ENCODE results near the gene GBX1.

DNA sequence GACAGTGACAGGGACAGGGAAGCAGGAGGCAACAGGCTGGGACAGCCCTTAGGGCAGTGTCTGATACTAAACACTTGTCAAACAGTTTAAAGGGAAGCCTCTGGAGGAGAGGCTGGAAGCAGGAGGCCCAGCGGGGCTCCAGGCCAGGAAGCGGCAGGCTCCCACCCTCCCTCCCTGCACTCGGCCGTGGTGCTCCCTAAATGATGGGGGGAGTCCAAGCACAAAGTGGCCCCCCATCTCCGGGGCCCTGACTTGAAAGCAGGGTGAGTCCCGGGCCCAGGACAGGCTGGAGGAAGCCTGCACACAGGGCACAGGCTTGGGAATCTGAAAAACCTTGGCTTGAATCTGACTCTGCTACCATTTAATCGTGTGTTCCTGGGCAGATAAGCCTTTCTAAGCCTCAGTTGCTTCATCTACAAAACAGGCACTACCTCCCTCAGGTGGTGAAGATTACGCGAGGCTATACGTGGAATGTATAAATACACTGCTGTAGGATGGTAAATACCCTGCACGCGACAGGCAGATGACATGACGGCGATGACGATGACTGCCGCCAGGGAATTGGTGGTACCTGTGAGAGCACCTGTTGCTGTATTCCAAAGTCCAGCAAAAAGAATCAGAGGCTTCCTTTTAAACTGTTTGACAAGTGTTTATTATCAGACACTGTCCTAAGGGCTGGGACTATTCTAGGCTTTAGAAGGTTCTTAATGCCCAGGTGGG lies 34.1 kb downstream of the GBX1 start:
- TF ChIP-seq, protein P1, sequence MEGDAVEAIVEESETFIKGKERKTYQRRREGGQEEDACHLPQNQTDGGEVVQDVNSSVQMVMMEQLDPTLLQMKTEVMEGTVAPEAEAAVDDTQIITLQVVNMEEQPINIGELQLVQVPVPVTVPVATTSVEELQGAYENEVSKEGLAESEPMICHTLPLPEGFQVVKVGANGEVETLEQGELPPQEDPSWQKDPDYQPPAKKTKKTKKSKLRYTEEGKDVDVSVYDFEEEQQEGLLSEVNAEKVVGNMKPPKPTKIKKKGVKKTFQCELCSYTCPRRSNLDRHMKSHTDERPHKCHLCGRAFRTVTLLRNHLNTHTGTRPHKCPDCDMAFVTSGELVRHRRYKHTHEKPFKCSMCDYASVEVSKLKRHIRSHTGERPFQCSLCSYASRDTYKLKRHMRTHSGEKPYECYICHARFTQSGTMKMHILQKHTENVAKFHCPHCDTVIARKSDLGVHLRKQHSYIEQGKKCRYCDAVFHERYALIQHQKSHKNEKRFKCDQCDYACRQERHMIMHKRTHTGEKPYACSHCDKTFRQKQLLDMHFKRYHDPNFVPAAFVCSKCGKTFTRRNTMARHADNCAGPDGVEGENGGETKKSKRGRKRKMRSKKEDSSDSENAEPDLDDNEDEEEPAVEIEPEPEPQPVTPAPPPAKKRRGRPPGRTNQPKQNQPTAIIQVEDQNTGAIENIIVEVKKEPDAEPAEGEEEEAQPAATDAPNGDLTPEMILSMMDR (IDR thresholded peaks at IDR 0.05), result no peak
- TF ChIP-seq POLR2A (IDR thresholded peaks at IDR 0.05; ENCODE audit: low read depth), result no peak
- no peak for TF ChIP-seq EP300 (IDR thresholded peaks at IDR 0.05)
- no peak for TF ChIP-seq POLR2AphosphoS5 (IDR thresholded peaks at IDR 0.05)

Data from esophagus muscularis mucosa (tissue), 4 donors.